T-helper 1 cell (primary cell): ENCODE measurements around the gene AAK1.
"Not testable (repeated sequence)": the region's sequence is repeated elsewhere in the genome, so short reads cannot be mapped to it uniquely, and the experiment has no call there.

Experiments used
- DNase-seq, 5 donors: peaks; one replicate each; pipeline ENCODE4 v3.0.0-alpha.2; 2012 to 2020

AAK1 gene

DNA sequence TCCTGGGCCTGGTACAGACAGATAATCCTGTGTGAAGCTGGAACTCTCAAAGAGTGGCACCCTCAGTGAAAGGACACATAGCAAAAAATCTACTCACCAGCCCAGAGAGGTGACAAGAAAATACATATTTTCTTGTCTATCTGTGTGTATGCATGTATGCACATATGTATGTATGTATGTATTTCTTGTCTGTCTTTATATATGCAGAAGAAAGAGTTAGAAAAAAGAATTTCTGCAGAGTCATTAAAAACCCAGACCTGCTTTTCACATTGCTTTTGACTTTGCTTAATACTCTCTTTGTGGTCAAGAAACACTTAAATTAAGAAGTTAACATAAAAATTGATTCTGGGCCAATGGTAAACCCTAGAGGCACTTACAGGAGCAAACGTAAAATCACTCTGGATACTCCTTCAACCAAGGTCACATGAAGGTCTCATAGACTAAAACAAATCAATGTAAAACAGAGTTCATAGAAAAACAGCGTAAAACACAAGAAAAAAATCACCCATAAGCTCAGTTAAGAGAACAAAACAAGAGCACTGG is 16.5 kb upstream of the AAK1 start:
- no peak for DNase-seq

DNA sequence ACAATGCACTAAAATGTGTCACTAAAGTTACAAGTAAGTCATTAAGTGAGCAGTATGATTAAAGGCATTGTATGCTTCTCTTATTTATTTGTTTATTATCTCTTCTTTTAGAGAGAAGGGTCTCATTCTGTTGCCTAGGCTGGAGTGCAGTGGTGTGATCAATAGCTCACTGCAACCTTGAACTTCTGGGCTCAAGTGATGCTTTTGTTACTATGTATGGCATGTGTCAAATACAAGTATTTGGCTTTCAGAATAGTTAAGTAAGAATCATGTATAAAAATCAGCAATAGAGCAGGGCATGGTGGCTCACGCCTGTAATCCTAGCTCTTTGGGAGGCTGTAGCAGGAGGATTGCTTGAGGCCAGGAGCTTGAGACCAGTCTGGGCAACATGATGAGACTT is 15.8 kb upstream of the AAK1 start:
- no peak for DNase-seq

DNA sequence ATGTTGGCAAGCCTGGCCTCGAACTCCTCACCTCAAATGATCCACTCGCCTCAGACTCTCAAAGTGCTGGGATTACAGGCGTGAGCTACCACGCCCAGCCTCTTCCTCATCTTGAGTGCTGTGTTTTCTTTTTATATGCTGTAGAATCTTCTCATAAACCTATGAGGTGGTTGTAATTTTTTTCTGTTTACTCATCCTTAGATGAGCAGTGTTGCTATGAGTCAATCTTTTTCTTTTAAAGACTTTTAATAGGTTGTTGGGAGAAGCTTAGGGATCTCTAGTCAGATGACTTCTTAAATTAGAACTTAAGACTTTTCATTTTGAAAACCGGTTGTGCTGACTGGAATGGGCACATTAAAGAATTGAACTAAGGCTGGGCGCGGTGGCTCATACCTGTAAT is 8.7 kb upstream of the AAK1 start:
- DNase-seq: peak in 1 of 5 donors; percentile 16

DNA sequence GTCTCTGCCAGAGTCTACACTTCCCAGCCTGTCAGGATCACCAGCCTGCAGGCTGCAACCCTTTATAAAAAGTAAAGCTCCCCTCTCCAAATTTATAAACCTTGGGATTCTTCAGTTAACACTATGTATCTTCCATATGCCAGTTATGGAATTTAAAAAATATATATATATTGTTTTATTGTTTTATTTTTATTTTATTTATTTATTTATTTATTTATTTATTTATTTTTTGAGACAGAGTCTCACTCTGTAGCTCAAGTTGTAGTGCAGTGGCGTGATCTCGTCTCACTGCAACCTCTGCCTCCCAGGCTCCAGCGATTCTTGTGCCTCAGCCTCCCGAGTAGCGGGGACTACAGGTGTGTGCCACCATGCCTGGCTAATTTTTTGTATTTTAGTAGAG is 3.7 kb upstream of the AAK1 start:
- DNase-seq: not testable (repeated sequence)

DNA sequence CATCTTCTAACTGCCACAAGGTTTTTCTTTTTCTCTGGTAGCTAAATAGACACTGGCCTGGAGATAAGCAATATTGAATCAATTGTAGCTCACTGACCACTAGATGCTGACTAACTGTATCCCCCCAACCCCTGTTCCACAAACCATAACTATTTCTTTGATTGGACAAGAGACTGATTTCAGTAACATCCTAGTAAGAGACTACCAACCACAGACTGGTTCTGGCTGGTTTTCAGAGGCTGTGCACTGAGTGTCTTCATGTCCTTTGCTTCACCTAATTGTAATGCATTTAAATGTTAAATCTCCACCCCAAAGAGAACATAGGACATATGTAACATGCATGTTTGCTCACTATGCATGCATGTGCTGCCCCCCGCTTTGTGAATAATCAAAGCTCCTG is 3.2 kb upstream of the AAK1 start:
- DNase-seq: peak in 1 of 5 donors; percentile 20

DNA sequence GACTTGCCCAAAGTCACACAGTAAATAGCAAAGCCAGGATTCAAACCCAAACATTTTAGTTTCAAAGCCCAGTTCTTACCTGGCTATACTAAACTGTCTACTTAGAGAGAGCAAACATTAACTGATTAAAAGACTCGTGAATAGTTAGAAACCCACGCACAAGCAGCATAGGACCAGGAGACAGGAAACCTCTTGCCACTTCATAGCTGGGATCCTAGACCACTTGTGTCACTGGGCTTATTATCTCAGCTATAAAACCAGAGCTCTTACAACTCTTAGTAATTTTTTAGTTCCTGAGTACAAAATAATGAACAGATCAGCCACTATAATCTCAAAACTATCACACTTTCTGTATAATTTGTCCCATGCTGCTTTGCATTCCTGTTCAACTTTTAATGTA is 2.4 kb upstream of the AAK1 start:
- DNase-seq: peak in 2 of 5 donors; percentile 30 to 48

DNA sequence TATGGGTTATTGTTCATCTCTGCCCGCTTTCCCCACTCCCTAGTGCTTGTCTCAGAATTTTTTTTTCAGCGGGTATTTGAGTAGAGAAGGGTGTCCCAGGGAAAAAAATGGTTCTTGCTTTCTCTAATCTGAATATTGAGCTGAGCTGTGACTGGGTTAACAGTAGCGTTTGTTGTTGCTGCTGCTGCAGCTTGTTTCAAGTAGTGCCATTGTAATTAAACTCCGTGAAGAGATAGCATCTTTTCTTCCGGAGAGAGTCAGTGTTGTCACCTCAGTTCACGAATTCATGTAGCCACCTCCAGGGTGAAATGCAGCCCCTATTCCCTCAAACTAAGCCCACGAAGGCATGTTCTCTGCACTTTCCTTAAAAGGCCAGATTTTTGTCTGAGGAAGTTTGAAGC is 1.5 kb upstream of the AAK1 start:
- peak in 4 of 5 donors; percentile 15 to 77 (median 28) for DNase-seq

DNA sequence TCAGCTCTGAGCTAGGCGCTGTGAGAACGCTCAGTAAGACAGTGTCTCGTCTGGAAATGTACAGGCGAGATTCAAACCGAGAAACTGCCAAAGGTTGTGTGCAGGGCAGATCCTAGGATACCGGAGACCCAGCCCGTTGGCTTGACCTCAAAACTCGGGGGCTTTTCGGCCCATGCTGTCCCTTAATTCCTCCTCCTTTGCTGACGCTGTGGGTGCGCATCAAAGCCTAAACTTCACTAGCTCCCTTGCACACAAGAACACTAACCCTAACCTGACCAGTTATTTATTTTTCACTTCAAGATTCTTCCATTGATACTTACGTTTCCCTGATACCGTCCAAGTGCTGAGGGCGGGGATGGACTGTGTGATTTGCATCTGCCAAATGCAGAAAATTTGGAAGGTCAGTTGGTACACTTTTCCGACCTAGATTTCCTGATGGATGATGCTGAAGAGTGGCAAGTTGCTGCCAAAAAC is 1.0 kb upstream of the AAK1 start:
- DNase-seq: no peak

DNA sequence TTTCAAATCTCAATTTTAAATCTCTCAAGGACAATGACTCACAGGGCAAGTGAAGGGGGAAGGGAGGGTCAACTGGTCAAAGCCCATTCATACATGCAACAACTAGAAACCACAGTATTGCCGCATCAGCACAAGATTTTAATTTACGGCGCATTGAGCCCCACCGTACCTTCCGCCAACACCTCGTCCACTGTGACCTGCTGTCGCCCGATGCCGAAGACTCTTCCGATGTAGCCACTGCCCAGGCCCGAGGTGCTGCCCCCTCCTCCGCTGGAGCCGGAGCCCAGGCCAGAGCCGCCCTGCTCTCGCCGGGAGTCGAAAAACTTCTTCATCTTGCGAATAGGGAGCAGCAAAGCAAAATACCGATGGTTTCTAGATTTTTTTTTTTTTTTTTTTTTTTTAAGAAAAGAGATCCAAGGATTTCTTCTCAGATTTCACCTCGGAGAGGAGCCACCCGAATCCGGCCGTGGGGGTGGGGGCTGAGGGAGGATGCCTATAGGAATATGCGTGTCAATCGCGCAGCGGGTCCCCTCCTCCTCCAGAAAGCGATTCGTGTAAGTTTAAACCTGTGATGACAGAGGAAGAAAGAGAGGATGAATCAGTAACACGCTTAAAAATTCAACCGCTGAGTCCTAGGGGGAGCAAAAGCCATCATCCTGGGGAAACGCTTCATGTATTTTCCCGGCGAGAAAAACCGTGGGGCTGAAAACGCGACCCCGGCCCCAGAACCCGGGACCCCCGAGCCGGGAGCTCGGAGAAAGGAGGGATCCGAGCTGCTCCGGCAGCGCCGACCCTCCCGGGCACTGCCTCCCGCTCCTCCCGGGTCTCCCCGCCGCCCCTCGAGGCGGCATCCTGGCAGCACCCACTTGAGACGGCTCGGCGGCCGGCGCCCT is 584 bp downstream of the AAK1 start:
- DNase-seq: peak; percentile 17 to 57 (median 37)

DNA sequence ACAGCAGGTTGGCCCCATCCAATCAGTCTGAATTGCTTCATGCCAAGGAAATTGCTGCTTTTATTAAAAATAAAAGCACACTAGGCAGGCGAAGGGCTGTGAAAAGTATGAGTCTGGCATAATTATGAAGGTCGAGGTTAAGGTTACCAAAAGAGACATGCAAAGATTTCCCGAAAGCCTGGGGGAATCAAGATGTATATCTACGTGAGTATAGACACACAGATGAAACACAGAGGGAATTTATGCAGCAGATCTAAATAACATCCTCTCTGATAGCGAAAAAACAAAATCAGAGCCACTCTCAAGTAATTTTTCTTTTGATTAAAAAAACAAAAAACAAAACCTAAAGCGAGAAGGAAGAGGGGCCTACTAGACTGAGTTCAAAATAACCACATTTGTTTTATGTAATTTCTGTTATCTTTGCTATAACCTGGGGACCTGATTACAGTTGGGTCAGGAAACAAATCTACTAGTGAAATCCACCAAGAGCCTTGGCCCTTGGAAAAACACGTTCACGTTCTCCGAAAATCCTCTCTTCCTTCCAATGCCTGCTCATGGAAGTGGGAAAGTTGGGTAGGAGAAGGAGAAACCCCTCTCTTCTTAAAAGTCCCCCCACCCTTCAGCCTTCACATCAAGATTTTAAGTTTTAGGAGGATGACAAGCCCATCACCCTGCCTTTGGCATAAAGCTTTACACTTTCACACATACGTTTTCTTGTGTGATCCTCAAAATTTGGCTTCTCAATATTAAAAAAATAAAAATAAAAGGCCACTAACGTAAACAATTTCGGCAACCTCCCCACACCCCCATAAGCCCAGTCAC is 1.4 kb downstream of the AAK1 start:
- no peak for DNase-seq

DNA sequence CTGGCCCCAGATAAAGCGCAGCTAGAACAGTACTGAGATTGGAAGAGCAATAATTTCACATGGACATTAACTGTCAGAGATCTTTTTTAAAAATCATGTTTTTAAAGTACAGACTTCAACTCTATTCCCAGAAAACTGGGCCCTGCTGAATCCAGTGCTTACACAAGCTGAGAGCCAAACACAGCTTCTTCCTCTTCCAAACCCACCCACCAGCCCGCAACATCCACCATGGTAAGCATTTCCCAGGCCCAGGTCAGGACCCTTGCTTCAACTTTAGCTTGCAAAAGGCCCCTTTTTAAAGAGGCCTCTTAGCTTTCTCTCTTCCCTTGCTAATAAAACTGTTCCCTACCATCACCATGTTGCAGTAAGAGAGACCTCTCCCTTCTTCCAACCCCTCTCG is 2.1 kb downstream of the AAK1 start:
- DNase-seq: no peak

DNA sequence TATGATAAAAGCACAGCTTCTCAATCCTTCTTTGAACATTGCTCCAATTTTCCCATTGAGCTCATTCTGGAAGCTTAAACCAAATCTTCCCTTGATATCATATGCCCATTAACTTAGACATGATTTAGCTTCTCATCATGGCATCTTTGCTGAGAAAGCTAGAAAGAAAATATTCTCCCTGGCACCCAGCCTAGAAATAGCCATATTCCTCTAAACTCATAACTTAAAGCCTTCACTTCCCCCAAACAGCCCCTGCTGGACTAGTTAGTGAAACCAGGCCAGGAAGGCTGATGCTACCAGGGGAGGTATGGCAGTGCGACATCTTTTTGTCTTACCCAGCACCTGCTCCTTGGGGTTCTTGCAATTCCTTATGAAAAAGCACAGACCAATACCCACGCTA is 4.3 kb downstream of the AAK1 start:
- no peak for DNase-seq

DNA sequence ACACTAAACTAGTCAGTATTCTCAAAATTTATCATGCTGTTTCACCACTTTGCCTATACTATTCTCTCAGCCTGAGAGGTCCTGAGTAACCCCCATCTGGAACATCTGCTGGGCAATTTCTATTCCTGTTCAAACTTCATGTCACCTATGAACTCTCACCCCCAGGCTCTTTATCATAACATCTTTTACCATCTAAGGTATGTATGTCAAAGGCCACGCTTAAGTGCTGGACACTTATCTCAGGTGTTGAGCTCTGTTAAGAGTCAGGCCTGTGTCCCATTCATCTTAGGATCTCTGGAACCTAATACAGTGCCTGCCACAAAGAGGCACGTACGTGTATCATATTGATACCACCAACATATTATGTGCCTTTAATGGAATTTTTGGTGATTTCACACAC is 4.9 kb downstream of the AAK1 start:
- no peak for DNase-seq

DNA sequence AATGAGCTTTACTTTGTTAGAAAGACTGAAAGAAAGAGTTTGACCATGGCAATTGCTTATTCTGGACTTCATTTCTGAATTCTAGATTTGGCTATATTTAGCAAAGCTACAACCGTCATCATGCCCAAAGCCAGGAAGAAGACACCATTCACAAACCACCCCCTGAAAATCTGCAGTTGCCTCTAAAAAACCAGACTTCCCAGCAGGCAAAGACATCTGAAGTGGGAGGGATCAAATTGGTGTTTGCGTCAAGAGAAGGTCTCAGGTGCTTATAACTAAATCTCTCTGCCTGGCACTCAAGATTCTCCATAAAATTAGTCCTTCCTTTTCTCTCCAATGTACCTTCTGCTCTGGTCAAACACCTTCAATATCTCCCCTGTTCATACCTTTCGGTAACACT is 5.6 kb downstream of the AAK1 start:
- no peak for DNase-seq

DNA sequence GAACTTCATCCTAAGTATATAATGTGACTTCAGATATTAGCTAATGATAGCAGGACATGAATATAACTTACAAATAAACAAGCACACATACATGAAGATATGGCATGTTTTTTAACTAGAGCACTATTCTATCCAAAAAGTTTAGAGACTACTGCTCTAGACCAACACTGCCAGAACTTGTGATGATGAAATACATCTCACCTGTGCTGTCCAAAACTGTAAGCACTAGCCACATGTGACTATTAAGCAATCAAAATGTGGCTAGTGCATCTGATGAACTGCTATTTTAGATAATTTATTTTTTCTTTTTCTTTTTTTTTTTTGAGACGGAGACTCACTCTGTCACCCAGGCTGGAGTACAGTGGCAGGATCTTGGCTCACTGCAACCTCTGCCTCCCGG is 7.1 kb downstream of the AAK1 start:
- no peak for DNase-seq

DNA sequence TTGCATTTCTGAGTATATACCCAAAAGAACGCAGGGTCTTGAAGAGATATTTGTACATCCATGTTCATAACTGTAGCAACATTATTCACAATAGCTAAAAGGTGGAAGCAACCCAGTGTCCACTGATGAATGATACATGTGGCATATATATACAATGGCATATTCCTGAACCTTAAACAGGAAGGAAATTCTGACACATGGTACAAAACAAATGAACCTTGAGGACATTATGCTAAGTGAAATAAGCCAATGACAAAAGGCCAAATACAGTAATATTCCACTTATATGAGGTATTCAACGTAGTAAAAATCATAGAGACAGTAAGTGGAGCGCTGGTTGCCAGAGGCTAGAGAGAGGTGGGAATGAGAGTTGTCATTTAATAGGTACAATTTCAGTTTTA is 8.1 kb downstream of the AAK1 start:
- no peak for DNase-seq

DNA sequence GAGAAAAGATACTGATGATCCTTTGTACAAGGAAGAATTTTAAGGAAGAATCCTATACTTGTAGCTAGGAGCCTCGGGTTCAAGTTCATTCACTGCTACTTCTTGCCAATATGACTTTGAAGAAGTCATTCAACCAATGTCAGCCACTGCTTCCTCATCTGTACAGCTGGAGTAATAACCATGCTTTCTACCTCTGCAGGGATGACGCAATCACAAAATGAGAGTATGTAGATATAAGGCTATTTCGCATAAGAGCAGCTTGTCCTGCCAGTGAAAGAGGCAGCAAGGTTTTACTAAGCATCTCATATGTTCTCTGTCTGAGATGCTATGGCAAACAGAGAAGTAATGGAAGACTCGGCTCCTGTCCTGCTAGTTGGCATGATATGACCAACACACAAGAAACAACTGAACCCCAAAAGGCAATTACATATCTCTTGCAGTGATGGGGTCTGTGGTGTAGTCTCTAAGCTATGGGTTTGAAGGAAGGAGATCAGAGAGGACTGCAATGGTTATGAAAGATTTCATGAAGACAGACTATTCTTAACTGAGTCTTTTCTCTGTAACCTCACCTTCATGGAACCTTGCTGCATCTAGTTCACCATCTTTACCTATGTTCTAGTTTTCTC is 9.2 kb downstream of the AAK1 start:
- DNase-seq: peak in 1 of 5 donors; percentile 16

DNA sequence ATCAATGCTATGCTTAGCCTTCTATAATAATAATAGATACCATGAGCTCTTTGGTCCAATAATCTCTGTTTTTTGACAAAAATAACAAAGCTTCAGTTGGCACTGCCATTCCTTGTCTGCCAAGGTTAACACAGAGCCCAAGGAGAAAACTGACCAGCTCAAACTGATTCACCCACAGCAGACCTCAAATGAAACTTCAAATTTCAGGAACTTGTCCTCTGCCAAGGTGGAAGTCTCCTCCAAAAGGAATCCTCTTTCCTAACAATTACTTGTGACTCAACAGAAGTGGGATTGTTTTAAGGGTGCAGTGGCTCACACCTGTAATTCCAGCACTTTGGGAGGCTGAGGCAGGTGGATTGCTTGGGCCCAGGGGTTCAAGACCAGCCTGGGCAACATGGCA is 12.1 kb downstream of the AAK1 start:
- DNase-seq: no peak

DNA sequence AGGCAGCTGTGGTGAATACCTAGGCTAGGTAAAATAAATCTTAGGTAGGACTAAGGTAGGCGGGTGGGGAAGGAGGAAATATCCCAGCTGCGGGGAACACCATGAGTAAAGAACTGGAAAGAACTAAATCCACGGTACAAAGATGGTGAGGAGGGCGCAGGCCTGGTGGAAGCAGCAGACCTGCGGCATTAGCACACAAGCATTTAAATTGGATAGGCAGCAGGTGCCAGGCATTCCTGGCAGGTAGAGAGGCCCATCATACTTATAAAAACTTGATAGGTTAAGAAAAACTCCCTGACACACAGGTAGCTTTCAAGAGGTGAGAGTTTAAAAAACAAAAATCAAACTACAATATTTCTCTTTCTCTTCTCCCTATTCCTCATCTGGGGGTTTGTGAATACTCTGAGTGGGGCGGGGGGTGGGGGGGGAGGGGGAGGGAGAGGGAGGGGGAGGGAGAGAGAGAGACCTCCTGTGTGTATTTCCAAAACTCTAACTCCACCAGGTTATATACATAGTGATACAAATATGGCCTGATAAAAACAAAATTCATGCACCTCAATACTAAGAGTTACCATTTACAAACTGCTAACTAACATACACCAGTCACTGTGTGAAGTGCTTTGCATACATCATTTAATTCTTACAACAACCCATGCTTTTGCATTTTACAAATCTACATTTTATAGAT is 13.5 kb downstream of the AAK1 start:
- no peak for DNase-seq

DNA sequence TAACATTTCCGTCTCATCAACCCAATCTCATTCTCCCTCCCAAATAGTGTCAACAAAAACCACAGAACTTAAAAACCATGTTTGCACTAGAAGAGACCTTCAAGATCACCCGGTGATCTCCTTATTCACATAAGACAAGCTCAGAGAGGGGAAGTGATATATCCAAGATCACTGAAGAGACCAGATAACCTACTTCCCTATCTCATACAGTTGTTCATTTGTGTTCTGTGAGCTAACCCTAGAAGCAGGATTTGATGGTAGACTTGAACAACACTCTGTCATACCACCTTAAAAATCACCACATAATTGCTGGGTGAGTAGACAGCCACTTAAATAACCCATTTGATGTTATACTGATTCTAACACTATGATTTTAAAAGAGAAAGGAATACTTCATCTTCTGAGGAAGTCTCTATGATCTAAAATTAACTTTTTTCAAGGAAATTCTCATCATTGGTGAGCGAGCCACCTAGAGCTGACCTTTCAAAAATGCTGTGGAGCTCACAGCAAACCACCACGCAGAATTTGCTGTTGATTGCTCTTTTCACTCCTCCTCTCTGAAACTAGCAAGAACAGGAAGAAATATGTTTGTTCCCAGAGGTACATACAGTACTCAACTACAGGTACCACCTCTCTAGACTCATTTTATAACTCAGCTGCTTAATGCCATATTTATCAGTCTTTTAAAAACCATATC is 15.1 kb downstream of the AAK1 start:
- DNase-seq: peak in 1 of 5 donors; percentile 13

DNA sequence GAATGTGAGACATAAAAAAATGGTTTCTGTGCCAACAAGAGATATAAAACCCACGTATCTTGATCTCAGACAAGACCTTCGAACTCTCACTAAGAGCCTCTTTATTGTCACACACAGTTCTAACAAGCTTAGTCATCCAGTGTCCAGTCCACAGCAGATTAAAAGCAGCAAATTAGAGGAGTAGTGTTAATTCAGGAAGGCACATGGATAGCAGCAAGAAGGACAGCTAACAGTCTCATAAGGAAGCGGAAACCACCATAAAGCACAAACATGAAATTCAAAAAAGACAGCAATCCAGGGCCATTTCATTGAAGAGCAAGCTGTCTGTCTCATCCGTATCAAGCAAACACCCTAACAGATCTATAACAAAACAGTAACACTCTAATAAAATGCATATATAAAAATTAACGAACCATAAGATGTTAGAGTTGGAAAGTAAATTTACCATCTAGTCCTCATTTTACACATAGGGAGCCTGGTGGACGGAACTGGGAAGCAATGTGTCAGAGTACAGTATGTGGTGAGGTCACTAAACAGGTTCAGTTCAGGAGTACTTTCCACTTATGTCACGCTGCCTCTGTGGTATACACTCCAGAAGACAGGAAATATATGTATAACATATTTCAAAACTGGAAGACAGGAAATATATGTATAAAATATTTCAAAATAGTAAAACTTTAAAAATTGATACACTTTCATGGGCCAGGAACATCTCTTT is 18.3 kb downstream of the AAK1 start:
- no peak for DNase-seq
